Fibroblast of mammary gland (primary cell): Measurements from ENCODE around the gene PEAR1.

Experiments used
- DNase-seq: peaks from one replicate; pipeline ENCODE4 v3.0.0-alpha.2; 2010; ENCODE audit warnings: low read depth
- H3K4me3 ChIP-seq: 2 replicates; pipeline ENCODE4 v1.5.1; 2011; ENCODE audit warnings: low read depth, mild to moderate bottlenecking, low read length, moderate library complexity; ENCODE audit not compliant: control insufficient read depth
- TF ChIP-seq, protein P1 (sequence below): conservative IDR thresholded peaks from 2 replicates; pipeline ENCODE4 v1.5.1; 2011; ENCODE audit warnings: low read depth, low read length, inconsistent platforms; ENCODE audit not compliant: control insufficient read depth, insufficient read depth

Gene PEAR1

DNA sequence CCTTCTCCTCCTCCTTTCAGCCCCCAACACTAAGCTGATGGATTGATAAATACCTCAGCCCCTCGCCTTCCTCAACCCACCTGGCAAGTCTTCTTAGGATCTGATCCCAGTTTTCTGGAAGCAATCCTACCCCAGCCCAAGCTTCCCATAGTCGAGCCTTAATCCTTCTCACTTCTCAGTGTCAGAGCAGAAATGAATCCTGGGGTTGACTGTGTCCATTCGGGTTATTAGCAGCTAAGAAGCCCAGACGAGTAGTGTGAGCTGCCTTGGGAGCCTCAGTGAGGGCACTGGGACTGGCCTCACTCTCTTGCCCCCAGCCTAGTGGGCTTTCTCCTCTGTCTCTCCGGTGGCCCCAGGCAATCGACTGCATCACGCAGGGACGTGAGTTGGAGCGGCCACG lies 12.4 kb upstream of the PEAR1 start:
- no peak overlapping the region for H3K4me3 ChIP-seq
- TF ChIP-seq, protein P1, sequence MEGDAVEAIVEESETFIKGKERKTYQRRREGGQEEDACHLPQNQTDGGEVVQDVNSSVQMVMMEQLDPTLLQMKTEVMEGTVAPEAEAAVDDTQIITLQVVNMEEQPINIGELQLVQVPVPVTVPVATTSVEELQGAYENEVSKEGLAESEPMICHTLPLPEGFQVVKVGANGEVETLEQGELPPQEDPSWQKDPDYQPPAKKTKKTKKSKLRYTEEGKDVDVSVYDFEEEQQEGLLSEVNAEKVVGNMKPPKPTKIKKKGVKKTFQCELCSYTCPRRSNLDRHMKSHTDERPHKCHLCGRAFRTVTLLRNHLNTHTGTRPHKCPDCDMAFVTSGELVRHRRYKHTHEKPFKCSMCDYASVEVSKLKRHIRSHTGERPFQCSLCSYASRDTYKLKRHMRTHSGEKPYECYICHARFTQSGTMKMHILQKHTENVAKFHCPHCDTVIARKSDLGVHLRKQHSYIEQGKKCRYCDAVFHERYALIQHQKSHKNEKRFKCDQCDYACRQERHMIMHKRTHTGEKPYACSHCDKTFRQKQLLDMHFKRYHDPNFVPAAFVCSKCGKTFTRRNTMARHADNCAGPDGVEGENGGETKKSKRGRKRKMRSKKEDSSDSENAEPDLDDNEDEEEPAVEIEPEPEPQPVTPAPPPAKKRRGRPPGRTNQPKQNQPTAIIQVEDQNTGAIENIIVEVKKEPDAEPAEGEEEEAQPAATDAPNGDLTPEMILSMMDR = no peak
- DNase-seq = no peak

DNA sequence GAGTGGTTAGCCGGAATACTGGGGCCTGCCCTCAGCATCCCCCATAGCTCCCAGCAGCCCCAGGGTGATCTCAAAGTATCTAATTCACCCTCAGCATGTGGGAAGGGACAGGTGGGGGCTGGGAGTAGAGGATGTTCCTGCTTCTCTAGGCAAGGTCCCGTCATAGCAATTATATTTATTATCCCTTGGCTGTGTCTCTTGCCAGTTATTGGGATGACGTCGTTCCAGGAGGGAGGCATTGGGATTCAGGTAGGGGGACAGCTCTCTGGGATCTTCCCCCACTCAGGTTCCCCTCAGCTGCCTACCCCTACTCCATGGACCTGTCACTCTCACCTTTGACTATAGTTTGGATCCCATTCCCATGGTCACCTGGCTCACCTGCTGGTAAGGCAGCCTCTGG lies 11.9 kb upstream of the PEAR1 start:
- H3K4me3 ChIP-seq = no peak overlapping the region
- no peak for DNase-seq
- TF ChIP-seq, protein P1 = no peak

- H3K4me3 ChIP-seq = no peak overlapping the region
- DNase-seq = no peak
- TF ChIP-seq, protein P1 = no peak
Observed at GRCh38 chr1:156882543-156882942, 11.0 kb upstream of the PEAR1 start.

DNA sequence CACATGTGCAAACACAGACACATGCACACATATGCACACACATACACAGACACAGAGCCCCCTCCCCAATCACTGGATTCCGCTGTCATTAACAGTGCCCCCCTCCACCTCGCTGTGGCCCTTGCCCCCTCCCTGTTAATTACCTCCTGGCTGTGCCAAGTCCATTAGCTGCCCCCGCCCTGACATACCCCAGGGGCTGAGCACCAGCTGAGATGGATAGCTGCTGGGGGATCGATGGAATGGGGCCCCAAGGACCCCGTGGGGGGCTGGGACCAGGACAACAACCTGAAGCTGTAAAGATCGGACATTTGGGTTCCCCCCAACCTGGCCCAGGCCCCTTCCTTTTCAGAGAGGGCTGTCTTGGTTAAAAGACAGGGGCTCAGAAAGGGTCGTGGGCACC lies 9.6 kb upstream of the PEAR1 start:
- H3K4me3 ChIP-seq = no peak overlapping the region
- DNase-seq = no peak
- TF ChIP-seq, protein P1 = no peak

GRCh38 chr1:156884560-156885184 lies 8.8 kb upstream of the PEAR1 start:
- TF ChIP-seq, protein P1 = no peak
- H3K4me3 ChIP-seq = no peak overlapping the region

GRCh38 chr1:156885314-156885713 lies 8.2 kb upstream of the PEAR1 start:
- TF ChIP-seq, protein P1 = no peak
- no peak overlapping the region for H3K4me3 ChIP-seq
- no peak for DNase-seq

More at GRCh38 chr1:156884560-156885184, 8.8 kb upstream of the PEAR1 start:
- DNase-seq = no peak
